Measurements from ENCODE around the gene PERM1. TPM values are rescaled to one million over a fixed set of nuclear protein-coding genes. Genes with fewer than 3 reads are reported as not detected.

PERM1 gene
- total and polyA plus RNA-seq, 2 of the 13 experiments (the other 11 are each of a cell fraction or from before 2014, with no cell fraction given), result 0.04 to 0.29 TPM

DNA sequence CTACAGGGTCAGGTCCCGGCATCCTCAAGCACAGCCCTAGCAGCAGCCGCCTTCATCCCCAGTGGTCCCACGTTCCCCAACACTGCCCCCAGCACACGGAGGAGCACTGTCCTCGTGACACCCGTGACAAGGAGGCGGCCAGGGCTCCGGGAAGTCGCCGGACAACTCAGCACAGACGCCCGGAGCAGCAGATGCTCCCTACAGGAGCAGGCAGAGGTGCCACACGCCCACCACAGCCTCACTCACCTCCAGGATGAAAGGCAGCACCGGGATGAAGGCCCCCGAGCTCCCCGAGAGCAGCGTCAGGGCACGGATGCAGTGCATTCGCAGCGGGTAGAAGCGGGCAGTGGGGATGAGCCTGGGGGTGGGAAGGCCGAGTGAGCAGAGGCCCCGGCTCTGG is 31.0 kb downstream of the PERM1 start:
- 100% methylated on average over 7 of the region's 23 CpGs for WGBS (ENCODE audit: low lambda C conversion rate)
- Histone ChIP-seq H3K9ac (ENCODE audit: insufficient read depth, low read depth, low read length) (no peak overlapping the region), H2AFZ (ENCODE audit: low read length) (no peak overlapping the region), H3K27me3 (ENCODE audit: control insufficient read depth in 1 of 2, insufficient read depth in 2 of 2, low read length in 2 of 2) (no peaks in the 10 kb centered on the region), H3K4me2 (ENCODE audit: low read depth, low read length) (no peak overlapping the region), H3K36me3 (replicated peaks in 1 of 2; ENCODE audit: control insufficient read depth in 1 of 2, insufficient read depth in 2 of 2, low read length in 2 of 2) (peaks cover 53 to 94% of the 10 kb centered on the region in 2 experiments), H3K79me2 (ENCODE audit: insufficient read depth, low read length) (no peaks in the 10 kb centered on the region), H3K9me3 (ENCODE audit: low read length) (no peaks in the 10 kb centered on the region), H3K4me3 (replicated peaks in 1 of 3; ENCODE audit: insufficient read depth in 1 of 3, low read depth in 2 of 3, low read length in 3 of 3) (no peak overlapping the region), H3K4me1 (ENCODE audit: insufficient read depth, low read length) (no peaks in the 10 kb centered on the region), H3K27ac (ENCODE audit: extremely low read length, insufficient read depth, low read length) (no peak overlapping the region), H4K20me1 (ENCODE audit: insufficient read depth, low read length) (peaks cover 3% of the 10 kb centered on the region; the same call in 1 of the 2 replicates)
- BruUV-seq (replicated peaks), result no TSS peak
- TF ChIP-seq RBFOX2 (IDR thresholded peaks at IDR 0.05; ENCODE audit: low read depth, low read length) (peak; percentile 32; the same call in 1 of the 2 replicates), ZNF235 (CRISPR knock-in tag; IDR thresholded peaks at IDR 0.05; ENCODE audit: borderline replicate concordance) (no peak), MTF1 (CRISPR knock-in tag; IDR thresholded peaks at IDR 0.05) (no peak)
- DNase-seq (ENCODE audit: low spot score) (no peak), FAIRE-seq (no peak), ATAC-seq (no peak)
- in situ Hi-C loops (cut with HindIII; ENCODE audit: extremely low pct_ligation_motif_present, low pct_unique_long_range_greater_than_20kb), result no loop called here
- ChIA-PET CTCF (ENCODE audit: low intra/inter-chr PET ratio, low total read pairs) (no interaction called here), POLR2A (no interaction called here)
- intact Hi-C loops (cut with micrococcal nuclease; ENCODE audit: unreplicated experiment), result no loop called here

DNA sequence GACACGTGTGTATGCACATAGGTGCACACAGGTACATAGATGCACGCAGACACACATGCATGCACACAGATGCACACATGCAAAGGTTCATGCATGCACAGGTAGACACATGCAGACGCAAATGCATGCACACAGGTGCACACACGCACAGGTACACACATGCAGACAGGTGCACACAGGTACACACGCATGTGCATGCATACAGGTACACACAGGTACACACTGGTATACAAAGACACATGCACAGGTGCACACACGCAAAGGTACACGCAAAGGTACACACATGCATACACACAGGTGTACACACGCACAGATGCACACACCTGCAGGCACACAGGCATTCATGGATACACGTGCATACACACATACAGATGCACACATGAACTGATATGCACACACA is 31.6 kb downstream of the PERM1 start:
- BruUV-seq (replicated peaks), result no TSS peak
- Histone ChIP-seq H3K36me3 (replicated peaks in 1 of 2; ENCODE audit: control insufficient read depth in 1 of 2, insufficient read depth in 2 of 2, low read length in 2 of 2) (peaks cover 49 to 88% of the 10 kb centered on the region in 2 experiments), H4K20me1 (ENCODE audit: insufficient read depth, low read length) (peaks cover 3% of the 10 kb centered on the region; the same call in 1 of the 2 replicates), H3K9ac (ENCODE audit: insufficient read depth, low read depth, low read length) (no peak overlapping the region), H3K4me2 (ENCODE audit: low read depth, low read length) (no peak overlapping the region), H3K27ac (ENCODE audit: extremely low read length, insufficient read depth, low read length) (no peak overlapping the region), H2AFZ (ENCODE audit: low read length) (no peak overlapping the region), H3K4me3 (replicated peaks in 1 of 3; ENCODE audit: insufficient read depth in 1 of 3, low read depth in 2 of 3, low read length in 3 of 3) (no peak overlapping the region), H3K79me2 (ENCODE audit: insufficient read depth, low read length) (no peaks in the 10 kb centered on the region), H3K27me3 (ENCODE audit: control insufficient read depth in 1 of 2, insufficient read depth in 2 of 2, low read length in 2 of 2) (no peaks in the 10 kb centered on the region), H3K9me3 (ENCODE audit: low read length) (no peaks in the 10 kb centered on the region), H3K4me1 (ENCODE audit: insufficient read depth, low read length) (no peaks in the 10 kb centered on the region)
- DNase-seq (ENCODE audit: low spot score), result no peak
- no peak for FAIRE-seq
- 98% methylated on average over 5 of the region's 9 CpGs for WGBS (ENCODE audit: low lambda C conversion rate)
- ATAC-seq, result no peak
- TF ChIP-seq ZNF101 (CRISPR knock-in tag; IDR thresholded peaks at IDR 0.05; ENCODE audit: borderline replicate concordance, low read depth), result no peak
- TF ChIP-seq, protein P1, sequence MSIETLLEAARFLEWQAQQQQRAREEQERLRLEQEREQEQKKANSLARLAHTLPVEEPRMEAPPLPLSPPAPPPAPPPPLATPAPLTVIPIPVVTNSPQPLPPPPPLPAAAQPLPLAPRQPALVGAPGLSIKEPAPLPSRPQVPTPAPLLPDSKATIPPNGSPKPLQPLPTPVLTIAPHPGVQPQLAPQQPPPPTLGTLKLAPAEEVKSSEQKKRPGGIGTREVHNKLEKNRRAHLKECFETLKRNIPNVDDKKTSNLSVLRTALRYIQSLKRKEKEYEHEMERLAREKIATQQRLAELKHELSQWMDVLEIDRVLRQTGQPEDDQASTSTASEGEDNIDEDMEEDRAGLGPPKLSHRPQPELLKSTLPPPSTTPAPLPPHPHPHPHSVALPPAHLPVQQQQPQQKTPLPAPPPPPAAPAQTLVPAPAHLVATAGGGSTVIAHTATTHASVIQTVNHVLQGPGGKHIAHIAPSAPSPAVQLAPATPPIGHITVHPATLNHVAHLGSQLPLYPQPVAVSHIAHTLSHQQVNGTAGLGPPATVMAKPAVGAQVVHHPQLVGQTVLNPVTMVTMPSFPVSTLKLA (IDR thresholded peaks at IDR 0.05), result peak; percentile 44; the same call in 1 of the 2 replicates
- TF ChIP-seq ZNF121 (CRISPR knock-in tag; IDR thresholded peaks at IDR 0.05), result no peak
- 0 out of 2 replicates have a peak, but pooled peaks have one; percentile 30 for TF ChIP-seq HES4 (CRISPR knock-in tag; IDR thresholded peaks at IDR 0.05; ENCODE audit: borderline replicate concordance)
- peak in 1 of 2 experiments; percentile 38; a peak in 1 of 4 replicates for TF ChIP-seq POLR2A (IDR thresholded peaks at IDR 0.05; ENCODE audit: insufficient read depth in 1 of 2, low read depth in 2 of 2, low read length in 2 of 2)
- ChIA-PET CTCF (ENCODE audit: low intra/inter-chr PET ratio, low total read pairs) (no interaction called here), POLR2A (no interaction called here)
- intact Hi-C loops (cut with micrococcal nuclease; ENCODE audit: unreplicated experiment), result no loop called here
- in situ Hi-C loops (cut with HindIII; ENCODE audit: extremely low pct_ligation_motif_present, low pct_unique_long_range_greater_than_20kb), result no loop called here
